Prostate gland (tissue), 2 donors: ENCODE results near the gene MDC1.

Experiments
- POLR2AphosphoS5 ChIP-seq: sonication (generic); formaldehyde crosslinking; IDR thresholded peaks from one replicate; pipeline ENCODE4 v1.6.1; 2017; ENCODE audit warnings: antibody characterized with exemption
- TF ChIP-seq, protein P1 (sequence below), 4 experiments: fragments of 200-600 bp in 2 of 4; fragments of 450-650 bp in 2 of 4; sonication (generic) in 2 of 4; IDR thresholded peaks; 1 replicate in 3 of 4; 2 replicates in 1 of 4; pipeline ENCODE4 v1.5.1; 2016 to 2019; ENCODE audit warnings: antibody characterized with exemption in 4 of 4, mild to moderate bottlenecking in 2 of 4, moderate library complexity in 2 of 4

- TF ChIP-seq, protein P1, sequence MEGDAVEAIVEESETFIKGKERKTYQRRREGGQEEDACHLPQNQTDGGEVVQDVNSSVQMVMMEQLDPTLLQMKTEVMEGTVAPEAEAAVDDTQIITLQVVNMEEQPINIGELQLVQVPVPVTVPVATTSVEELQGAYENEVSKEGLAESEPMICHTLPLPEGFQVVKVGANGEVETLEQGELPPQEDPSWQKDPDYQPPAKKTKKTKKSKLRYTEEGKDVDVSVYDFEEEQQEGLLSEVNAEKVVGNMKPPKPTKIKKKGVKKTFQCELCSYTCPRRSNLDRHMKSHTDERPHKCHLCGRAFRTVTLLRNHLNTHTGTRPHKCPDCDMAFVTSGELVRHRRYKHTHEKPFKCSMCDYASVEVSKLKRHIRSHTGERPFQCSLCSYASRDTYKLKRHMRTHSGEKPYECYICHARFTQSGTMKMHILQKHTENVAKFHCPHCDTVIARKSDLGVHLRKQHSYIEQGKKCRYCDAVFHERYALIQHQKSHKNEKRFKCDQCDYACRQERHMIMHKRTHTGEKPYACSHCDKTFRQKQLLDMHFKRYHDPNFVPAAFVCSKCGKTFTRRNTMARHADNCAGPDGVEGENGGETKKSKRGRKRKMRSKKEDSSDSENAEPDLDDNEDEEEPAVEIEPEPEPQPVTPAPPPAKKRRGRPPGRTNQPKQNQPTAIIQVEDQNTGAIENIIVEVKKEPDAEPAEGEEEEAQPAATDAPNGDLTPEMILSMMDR (IDR thresholded peaks at IDR 0.05), result no peak
- TF ChIP-seq POLR2AphosphoS5, result no peak
Observed at GRCh38 chr6:30712441-30712945, 4.6 kb downstream of the MDC1 start.
